Stimulated activated CD4-positive, alpha-beta T cell treated with anti-CD3 and anti-CD28 coated beads, Interleukin-4, amount 100 ng/mL, for 4 hours (primary cell): ENCODE results near the gene ZNF700.
"Not testable (repeated sequence)": the region's sequence is repeated elsewhere in the genome, so short reads cannot be mapped to it uniquely, and the experiment has no call there.

Experiments
- DNase-seq, 2 experiments: peaks; one replicate each; pipeline ENCODE4 v3.0.0-alpha.2; 2020

The ZNF700 gene

DNA sequence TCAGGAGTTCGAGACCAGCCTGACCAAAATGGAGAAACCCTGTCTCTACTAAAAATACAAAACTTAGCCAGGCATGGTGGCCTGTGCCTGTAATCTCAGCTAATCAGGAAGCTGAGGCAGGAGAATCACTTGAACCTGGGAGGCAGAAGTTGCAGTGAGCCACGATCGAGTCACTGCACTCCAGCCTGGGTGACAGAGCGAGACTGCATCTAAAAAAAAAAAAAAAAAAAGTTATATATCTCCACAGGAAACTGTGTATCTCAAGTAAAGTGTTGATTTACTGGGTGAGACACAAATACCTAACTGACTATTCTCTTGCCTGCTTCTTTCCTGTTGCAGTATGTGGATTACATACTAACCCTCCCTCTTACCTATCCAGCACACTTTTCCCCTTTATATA lies 67.0 kb downstream of the ZNF700 start:
- not testable (repeated sequence) for DNase-seq

GRCh38 chr19:11995174-11995573 lies 70.3 kb downstream of the ZNF700 start:
- DNase-seq, result no peak
